ENCODE measurements around the gene NAALADL1. TPM values are rescaled to one million over a fixed set of nuclear protein-coding genes. Genes with fewer than 3 reads are reported as not detected.
"Not testable (repeated sequence)": the region's sequence is repeated elsewhere in the genome, so short reads cannot be mapped to it uniquely, and the experiment has no call there.

Gene NAALADL1
- total and polyA plus RNA-seq, 8 donors, result 8.5 to 20.7 (median 13.7) TPM

- no peaks in the 10 kb centered on the region for H3K9me3 ChIP-seq
- H3K27me3 ChIP-seq, result no peaks in the 10 kb centered on the region
- no peak overlapping the region for H3K27ac ChIP-seq
- DNase-seq (no peak), ATAC-seq (no peak)
- H3K4me3 ChIP-seq, result no peak overlapping the region
- TF ChIP-seq CTCF (IDR thresholded peaks at IDR 0.05), result no peak
- no peaks in the 10 kb centered on the region for H3K36me3 ChIP-seq
- peaks cover 0 to 5% of the 10 kb centered on the region in 2 donors for H3K4me1 ChIP-seq
- intact Hi-C loops (cut with DNase I), result no loop called here
Observed at GRCh38 chr11:65008016-65008415, 50.3 kb downstream of the NAALADL1 start.

GRCh38 chr11:65003968-65004367, 54.4 kb downstream of the NAALADL1 start:
- H3K36me3 ChIP-seq; H3K27ac ChIP-seq; H3K4me1 ChIP-seq; H3K27me3 ChIP-seq; intact Hi-C loops (cut with DNase I); ATAC-seq; H3K9me3 ChIP-seq; DNase-seq; H3K4me3 ChIP-seq: not testable (repeated sequence)

GRCh38 chr11:65003282-65003681, 55.1 kb downstream of the NAALADL1 start:
- no peak for TF ChIP-seq CTCF (IDR thresholded peaks at IDR 0.05)
- Histone ChIP-seq H3K36me3 (no peaks in the 10 kb centered on the region), H3K9me3 (no peaks in the 10 kb centered on the region), H3K4me1 (no peaks in the 10 kb centered on the region), H3K4me3 (no peak overlapping the region), H3K27ac (no peak overlapping the region), H3K27me3 (no peaks in the 10 kb centered on the region)
- intact Hi-C loops (cut with DNase I), result no loop called here
- ATAC-seq (no peak), DNase-seq (peak in 1 of 4 donors; percentile 13)

- no peak overlapping the region for H3K27ac ChIP-seq
- H3K4me3 ChIP-seq, result no peak overlapping the region
- no peaks in the 10 kb centered on the region for H3K4me1 ChIP-seq
- intact Hi-C loops (cut with DNase I), result no loop called here
- no peaks in the 10 kb centered on the region for H3K27me3 ChIP-seq
- H3K36me3 ChIP-seq, result no peaks in the 10 kb centered on the region
- TF ChIP-seq CTCF (IDR thresholded peaks at IDR 0.05), result no peak
- peak in 1 of 4 donors; percentile 12 for DNase-seq
- no peaks in the 10 kb centered on the region for H3K9me3 ChIP-seq
- no peak for ATAC-seq
Observed at GRCh38 chr11:65002706-65003105, 55.6 kb downstream of the NAALADL1 start.

GRCh38 chr11:64999478-64999877, 58.9 kb downstream of the NAALADL1 start:
- ATAC-seq (no peak), DNase-seq (no peak)
- intact Hi-C loops (cut with DNase I), result no loop called here
- Histone ChIP-seq H3K4me1 (peaks cover 4 to 31% of the 10 kb centered on the region in 2 donors), H3K27me3 (no peaks in the 10 kb centered on the region), H3K36me3 (no peaks in the 10 kb centered on the region), H3K9me3 (no peaks in the 10 kb centered on the region), H3K27ac (no peak overlapping the region), H3K4me3 (no peak overlapping the region)
- no peak for TF ChIP-seq CTCF (IDR thresholded peaks at IDR 0.05)

- Histone ChIP-seq H3K4me1 (peaks cover 4 to 37% of the 10 kb centered on the region in 2 donors), H3K36me3 (peaks cover 0 to 2% of the 10 kb centered on the region in 2 donors), H3K4me3 (no peak overlapping the region), H3K27ac (no peak overlapping the region), H3K9me3 (no peaks in the 10 kb centered on the region), H3K27me3 (no peaks in the 10 kb centered on the region)
- DNase-seq, result no peak
- intact Hi-C loops (cut with DNase I), result no loop called here
- ATAC-seq, result no peak
- TF ChIP-seq CTCF (IDR thresholded peaks at IDR 0.05), result no peak
Observed at GRCh38 chr11:64998690-64999431, 59.5 kb downstream of the NAALADL1 start.
